ENCODE data around the gene DLGAP3.

Gene DLGAP3

DNA sequence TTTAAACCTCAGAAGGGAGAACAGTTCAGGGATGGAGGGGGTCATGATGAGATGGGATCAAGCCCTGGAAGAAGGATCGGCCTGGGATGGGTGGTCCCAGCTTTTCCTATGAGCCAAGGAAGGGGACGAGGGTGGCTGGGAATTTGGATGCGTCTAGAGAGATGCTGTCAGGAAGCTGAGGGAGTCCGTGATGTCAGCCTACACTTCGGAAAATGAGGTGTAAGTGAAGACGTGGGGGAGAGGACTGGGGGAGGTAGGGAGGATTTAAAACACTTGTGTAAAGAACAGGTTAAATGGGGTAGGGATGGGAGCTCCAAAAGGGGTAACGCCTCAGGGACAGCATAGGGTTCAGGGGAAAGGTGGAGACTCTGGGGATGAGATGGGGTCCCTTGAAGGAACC is 27.5 kb downstream of the DLGAP3 start:
- no peak for DNase-seq

DNA sequence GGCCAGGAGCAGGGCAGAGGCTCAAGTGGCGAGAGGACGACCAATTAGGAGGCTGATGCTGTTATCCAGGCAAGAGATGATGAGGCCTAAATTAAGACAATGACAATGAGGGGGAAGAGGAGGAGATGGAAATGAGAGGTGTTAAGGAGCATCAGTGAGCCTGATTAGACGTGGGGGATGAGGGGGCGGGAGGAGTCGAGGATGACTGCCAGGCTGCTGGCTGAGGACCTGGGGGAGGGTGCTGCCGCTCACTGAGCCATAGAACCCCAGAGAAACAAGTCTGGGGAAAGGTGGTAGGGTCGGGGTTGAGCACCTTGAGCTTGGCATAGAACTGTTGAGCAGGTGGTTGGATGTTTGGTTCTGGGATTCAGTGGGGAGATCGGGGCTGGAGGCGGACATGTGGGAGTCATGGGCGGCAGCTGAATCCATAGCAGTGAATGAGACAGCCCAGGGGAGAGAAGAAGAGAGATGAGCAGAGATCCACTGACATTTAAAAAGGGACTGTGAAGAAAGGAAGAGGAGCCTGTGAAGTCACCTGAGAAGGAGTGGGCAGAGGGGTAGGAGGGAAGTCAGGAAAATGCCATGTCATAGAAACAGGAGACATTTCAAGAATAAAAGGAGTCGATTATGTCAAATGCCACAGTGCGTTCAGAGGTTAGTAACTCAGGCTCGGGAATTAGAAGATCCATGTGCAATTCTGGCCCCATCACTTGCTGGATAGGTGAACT is 28.5 kb downstream of the DLGAP3 start:
- no peak for DNase-seq

DNA sequence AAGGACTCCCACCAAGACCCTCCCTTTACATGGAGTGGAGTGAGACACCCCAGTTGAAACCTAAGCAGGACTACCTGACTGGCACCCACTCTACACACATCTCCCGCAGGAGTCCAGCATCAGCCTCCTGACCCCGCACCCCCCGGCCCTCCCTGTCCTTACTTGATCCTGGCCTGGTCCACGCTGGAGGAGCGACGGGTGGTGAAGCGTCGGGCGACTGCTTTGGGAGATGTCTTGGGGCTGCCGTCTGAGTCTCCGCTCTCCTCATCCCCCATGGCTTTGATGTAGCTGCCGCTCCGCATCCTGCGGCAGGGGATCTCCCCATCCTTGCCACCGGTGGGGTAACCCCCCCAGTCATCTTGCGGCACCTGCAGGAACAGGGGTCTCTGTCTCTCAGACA is 29.5 kb downstream of the DLGAP3 start:
- no peak for DNase-seq

DNA sequence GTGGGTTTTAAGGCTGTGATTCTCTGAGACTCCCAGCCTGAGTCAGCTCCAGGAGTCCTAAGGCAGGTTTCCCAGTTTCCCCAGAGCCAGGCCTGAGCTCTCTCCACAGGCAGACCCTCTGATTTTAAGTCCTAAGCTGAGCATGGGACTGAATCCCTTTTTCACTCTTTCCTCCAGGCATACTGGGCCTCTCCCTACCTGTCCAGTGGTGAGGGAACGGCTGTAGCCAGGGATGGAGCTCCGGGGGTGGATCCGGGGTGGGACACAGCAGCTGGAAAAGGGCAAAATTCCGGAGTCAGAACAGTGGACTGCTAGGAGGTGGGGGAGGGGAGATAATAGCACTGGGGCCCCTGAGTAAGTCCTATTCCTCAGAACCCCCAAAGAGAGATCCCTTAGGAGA is 30.0 kb downstream of the DLGAP3 start:
- no peak for DNase-seq

DNA sequence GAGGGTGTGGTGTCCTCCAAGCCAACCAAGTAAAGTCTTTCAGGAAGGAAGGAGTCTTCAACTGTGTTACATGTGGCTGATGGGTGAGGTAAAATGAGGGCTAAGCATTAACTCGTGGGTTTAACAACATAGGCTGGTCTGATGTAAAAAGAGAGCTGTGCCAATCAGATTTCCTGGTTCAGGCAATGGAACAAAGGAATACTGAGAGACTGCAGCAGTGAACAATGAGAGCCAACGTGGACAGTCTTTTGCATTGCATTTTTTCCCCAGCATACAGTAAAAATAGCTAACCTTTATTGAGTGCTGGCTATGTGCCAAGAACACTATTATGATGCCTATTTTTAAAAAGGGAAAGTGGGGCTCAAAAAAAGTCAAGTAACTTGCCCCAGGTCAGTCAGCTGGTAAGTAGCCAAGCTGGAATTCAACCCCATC is 31.1 kb downstream of the DLGAP3 start:
- no peak for DNase-seq

DNA sequence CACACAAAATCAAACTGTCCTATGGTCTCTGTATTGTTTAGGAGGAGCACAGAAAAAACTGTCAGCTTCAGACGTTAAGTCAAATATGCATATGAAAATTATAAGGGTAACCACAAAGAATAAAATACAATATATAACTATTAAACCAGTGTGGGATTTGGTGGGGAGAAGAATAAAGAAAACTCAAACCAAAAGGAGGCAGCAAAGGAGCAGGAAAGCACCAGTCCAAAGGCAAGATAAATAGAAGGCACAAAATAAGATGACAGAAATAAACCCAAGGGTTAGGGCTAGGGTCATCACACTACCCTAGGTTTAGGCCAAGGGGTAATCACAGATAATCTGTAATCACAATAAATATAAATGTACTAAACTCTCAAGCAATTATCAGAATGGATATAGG is 32.8 kb downstream of the DLGAP3 start:
- DNase-seq, result no peak

DNA sequence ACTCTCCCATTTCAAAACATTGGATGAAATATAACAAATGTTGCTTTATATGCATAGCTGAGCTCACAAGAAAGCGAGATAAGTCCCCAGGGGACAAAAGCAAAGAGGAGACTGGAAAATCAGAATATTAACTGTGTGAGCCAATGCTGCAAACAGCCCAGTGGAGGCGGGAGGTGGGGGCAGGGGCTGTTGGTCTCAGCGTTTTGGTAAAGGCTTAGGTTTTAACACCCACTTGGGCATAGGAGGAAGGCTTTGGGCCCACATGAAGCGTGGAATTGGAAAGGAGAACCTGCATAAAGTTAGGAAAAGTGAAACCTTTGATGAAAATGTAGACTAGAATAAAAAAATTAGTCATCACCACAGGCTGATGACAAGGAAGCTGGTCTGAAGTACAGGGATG is 39.7 kb downstream of the DLGAP3 start:
- no peak for DNase-seq

DNA sequence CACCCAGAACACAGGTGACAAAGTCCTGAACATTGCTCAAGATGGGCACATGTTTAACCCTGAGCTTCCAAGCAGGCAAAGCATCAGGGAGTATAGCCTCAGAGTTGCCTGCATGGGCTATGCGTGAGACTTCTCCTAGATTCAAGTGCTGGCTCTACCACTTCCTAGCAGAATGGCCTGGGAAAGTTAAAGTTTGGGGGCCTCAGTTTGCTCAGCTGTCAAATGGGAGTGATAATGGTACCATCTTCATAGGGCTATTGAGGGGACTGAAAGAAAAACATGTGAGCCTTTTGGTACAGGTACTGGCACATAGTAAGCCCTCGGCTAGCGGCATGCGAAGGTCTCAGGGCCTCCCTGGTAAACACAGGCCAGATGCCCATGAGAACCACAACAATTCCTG is 41.9 kb downstream of the DLGAP3 start:
- DNase-seq, result no peak

DNA sequence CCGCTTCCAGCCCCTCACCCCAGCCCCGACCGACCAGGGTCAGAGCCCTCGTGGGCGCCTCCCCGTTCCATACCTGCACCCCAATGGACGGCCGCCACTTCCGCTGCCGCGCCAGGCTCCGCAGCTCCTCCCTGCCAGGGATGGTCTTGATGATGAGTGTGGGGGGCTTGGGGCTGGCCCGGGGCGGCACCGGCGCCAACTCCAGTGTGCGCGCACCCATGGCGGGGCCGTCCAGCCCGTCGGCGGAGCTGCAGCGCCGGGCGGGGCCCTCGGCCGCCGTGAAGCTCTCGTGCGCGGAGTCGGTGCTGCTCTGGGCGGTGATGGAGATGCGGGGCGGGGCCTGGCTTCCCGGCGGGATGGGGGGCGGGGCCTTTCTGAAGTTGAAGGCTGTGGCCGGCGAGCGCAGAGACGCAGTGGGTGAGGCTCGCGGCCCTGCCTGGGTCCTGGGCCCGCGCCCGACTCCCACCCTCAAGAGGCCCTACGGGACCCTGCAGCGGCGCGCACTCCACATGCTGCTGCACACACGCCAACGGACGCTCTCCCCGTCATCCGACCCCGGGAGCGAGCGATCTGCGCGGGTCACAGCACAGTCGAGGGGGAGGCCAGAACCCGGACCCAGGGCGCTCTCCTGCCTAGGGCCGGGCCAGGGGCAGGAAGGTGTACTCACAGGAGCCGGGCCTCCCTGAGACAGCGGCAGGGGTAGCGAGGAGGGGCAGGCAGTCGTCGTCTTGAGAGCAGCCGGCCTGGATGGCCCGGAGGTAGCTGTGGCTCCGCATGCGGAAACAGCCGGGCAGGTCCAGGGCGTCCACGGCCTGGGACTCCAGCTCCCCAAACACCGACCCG is 43.8 kb downstream of the DLGAP3 start:
- no peak for DNase-seq

DNA sequence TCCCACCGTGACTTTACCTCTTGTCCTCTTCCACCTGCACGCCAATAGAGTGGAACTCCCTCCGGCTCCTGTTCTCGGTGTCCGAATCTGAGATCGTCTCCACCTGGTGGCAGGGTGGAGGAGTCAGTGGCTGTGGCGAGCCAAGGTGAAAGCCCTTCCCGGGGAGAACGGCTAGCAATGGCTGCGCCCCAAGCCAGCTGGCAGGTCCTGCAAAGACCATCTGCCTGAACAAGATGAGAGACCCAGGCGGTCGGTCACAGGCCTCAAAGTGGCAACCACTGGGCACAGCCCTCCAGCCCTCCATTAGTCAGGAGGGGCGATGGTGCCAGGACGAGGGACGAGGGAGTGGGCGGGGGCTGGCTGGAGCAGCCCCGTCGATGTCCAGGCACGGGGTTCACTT is 44.5 kb downstream of the DLGAP3 start:
- no peak for DNase-seq

DNA sequence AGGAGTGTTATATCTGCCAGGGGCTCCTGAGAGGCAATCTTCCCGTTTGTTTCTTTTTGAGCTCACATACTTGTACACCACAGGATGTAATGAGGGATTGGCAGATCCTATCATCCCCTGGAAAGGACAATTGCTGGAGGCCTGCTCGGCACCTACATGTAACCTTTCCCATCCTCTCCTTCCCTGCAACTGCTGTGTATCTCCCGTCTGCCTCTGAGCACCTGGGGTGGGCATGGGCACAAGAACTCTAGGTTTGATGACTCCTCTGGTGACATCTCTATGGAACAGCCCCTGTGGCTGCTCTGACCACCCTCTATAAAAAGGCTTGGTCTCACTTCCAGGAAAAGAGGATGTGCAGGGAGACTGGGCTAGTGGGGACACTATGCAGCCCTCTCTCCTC is 44.9 kb downstream of the DLGAP3 start:
- DNase-seq, result no peak

DNA sequence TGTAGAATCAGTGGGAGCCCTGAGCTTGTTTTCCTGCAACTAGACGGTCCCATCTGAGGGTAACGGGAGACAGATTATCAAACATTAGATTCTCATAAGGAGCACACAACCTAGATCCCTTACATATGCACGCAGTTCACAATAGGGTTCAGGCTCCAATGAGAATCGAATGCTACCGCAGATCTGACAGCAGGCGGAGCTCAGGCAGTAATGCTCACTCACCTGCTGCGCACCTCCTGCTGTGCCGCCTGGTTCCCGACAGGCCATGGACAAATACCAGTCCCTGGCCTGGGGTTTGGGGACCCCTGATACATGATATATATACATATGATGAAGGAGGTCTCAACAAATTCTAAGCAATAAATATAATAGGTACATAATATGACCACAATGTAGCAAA is 50.2 kb downstream of the DLGAP3 start:
- no peak for DNase-seq

DNA sequence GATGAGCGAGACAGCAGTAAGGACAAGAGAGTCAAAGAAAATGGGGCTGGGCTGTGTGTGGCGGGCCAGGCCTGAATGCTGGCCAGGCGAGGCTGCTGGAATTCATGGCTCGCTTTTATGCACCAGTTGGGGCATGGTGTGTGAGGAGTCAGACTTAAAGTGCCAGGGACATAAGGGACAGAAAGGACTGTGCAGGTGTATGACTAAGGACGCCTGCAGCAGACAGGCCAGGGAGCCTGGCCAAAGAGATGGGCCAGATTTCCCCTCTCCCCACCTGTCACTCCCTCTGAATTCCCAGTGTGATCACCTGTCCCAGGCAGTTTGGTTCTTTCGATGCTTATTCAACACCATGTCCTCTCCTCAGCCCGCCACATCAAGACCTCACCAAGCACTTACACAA is 53.0 kb downstream of the DLGAP3 start:
- no peak for DNase-seq

DNA sequence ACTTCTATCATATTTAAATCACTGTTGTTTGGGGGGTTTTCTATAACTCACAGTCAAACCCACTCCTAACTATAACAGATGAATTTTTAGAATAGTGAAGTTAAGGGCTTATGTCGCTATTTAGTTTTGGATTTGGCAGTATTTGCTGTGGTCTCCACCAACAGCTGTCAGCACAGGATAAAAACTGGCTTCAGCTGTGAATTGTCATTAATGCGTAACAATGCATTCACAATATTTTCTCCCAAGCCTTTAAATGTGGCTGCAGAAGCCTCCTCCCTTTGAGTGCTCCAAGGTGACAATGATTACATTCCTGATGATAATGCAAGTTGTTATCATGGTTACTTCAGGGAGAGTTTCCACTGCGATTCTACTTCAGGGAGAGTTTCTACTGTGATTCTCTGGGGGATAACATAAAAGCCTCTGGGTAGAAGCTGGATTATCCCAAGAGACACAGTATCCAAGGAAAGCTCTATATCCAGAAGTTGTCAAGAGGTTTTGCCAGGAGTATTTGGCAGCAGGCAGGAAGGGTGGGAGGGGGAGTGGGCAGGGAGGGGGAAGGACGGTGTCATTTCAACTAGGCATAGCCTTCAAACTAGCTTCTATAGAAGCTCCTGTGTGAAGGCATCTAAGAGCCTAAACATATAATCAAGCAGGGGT is 55.0 kb downstream of the DLGAP3 start:
- no peak for DNase-seq

DNA sequence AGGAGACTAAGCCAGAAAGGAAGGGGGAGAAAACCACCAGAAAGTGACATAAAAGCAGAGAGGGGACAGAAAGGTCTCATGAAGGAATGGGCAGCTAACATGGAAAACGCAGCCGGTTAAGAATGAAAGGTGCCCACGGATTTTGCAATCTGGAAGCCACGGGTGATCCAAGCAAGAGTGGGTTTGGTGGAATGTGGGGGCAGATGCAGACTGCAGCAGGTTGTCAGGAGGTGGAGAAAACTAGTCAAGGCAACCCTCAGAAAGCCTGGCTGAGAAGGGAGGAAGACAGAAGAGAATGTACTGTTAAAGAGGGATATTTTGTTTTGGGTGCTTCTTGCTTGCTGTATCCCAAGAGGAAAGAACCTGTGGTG is 57.3 kb downstream of the DLGAP3 start:
- no peak for DNase-seq

DNA sequence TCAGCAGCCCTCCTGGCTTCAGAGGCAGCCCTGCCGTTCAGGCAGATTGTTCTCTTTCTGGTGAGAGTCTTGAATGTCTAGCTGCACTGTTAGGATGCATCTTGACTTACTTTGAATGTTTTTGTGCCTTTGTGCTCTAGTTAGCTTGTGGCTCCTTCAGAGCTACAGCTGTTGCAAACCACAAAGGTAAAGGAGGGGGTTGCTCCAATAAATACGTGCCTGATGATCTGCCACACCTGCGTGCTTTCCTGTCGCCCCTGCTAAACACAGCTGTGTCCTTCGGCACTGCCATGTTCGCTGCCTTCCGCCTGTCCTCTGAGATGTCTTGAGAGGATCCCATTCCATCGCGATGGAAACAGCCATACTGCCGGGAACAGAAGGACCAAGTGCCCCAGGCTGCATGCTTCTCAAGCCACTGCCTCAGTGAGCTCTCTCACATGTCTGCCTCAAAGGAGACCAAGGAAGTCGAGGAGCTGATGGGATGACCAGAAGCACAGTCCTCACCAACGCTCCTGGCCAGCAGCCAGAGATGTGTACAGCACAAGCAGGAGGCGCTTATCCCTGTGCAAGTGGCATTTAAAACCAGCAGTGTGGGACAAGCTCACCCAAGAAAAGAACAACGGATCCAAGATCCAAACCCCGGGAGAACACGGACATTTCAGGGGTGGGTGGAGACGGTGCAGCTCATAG is 57.9 kb downstream of the DLGAP3 start:
- DNase-seq, result no peak

DNA sequence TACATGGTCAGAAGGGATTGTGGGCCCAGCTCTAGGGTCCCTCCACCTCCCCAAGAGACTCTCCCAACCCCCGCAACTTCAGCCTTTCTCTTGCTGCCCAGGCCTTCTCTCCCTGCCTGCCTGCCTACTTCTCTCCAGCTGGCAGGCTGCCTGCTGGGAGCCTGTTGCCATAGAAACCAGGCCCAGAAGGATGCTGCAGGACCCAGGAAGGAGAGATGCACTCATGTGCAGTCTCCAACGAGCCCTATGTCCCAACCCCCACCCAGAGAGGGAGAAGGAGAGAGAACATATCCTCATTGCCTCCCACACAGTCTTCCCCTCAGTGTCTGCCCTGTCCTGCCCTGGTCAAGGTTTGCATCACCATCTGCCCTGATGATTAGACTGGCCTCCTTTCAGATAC is 59.1 kb downstream of the DLGAP3 start:
- no peak for DNase-seq

DNA sequence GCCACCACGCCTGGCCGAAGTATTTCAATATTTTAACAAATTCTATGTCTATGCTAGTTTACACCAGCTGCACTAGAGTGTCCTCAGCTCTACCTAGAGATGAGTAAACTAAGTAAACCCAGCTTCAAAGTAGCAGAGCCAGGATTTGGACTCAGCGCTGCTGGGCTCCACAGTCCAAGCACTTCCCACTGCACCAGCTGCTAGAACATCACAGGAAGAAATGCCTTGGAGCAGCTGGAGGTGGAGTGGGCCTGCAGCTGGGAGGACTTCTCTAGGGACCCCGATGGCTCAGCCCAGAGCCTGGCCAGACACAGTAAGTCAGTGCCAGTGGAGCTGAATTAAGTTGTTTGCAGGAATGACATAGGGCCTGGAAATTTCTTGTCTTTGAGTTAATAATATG is 59.7 kb downstream of the DLGAP3 start:
- no peak for DNase-seq

DNA sequence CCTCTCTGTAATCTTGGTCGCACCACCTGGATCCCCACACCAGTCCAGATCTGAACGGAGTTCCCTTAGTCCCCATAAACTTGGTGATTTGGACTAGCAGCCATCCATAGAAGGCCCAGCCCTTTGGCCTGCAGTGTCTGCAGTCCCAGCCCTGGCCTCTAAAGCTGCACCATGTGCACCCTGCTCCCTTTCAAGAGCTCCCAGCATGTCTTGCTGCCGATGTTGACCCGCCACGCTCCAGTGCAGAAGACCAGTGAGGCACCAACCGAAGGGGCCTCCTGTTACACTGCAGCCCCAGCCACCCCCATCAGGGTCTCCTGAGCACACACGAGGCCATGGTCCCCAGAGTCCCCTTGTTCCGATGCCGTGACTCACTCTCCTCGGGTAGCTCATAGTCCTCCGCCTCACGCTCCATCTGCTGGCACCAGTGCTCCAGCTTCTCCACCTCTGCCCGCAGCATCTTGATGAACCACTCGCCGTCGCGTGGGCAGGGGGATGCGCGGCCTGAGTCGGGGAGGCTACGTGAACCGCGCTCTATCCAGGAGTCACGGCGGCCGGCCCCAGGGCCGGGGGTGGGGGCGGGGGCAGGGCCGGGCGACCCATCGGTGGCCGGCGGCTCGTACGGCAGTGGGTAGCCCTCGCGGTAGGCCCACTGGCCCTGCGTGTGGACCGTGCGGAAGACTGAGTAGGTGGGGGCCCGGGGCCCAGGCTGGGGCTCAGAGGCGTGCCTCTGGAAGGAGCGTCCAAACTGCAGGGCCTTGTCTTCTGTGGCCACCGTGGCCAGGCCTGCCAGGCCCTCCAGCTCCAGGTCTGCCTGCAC is 61.0 kb downstream of the DLGAP3 start:
- no peak for DNase-seq

DNA sequence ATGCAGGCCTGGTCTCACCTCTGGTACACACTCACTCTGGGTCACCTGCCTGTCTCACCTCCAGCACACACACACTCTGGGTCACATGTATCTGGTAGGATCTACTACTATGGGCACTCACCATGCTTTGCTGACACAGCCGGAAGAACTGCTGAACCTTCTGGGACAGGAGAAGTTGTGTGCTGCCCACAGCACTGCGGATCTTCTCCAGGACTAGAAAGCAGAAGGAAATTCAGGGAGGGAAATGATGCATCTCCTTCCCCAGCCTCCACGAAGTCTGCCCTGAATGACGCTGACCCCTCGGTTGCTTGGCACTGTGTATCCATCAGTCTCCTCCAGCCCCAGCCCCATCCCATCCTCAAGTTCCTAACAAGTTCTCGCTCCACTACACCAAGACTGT is 62.0 kb downstream of the DLGAP3 start:
- peak; percentile 9 to 24 for DNase-seq

DNA sequence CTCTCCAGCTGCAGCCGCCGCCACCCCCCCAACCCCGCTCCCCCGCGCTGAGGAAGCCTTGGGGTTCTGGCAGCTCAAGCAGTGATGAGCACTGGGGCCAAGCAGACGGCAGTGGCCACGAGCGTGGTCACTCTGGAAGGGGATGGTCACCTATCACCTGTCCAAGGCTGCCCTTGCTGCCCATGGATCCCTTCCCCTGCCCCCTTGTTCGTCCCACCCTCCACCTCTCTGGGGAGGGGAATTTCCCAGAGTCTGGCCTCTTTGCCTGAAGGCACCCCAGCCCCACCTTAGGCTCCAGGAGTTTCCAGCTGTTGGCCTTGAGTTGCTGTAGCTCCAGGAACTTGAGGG is 62.7 kb downstream of the DLGAP3 start:
- DNase-seq, result no peak

DNA sequence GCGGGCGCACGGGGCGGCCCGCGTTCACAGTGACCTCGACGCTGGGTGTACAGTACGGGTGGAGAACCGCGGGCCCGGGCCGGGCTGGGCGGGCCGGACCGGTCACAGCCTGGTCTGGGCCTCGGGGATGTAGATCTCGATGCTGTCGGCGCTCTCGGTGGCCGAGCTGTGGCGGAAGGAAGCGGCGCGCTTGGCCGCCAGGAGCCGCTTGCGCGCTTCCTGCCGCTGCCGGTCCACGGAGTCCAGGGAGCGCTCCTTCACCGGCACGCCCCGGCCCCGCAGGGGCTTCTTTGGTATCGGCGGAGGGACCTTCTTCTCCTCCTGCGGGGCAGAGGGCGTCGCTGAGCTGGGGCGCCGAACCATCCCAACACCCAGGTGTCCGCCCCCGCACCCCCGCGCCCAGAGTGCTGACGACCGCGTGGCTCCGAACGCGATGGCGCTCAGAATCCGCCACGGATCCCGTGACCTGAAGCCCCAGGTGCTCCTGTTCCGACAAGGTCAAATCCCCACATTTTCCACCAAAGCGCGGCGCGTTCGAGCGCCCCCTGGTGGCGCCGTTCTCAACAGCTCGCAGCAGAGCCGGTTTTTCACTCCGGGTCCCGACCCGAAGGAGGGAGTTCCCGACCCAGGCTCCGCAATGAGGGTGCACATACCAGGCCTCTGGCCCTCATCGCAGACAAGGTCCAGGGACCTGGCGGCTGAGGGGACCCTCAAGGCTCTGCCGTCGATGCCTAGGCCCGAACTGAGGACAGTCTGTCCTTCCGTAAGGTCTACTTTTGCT is 63.3 kb downstream of the DLGAP3 start:
- DNase-seq, result peak; percentile 64 to 69
